Endodermal cell (in vitro differentiated cells): Measurements from ENCODE around the gene TEX36. TPM values are rescaled to one million over a fixed set of nuclear protein-coding genes. Genes with fewer than 3 reads are reported as not detected.

ENCODE experiments used
- DNase-seq: peaks from one replicate; pipeline ENCODE4 v3.0.0-alpha.2; 2017
- H3K27ac ChIP-seq: 2 replicates; pipeline ENCODE4 v1.5.1; 2013; ENCODE audit warnings: mild to moderate bottlenecking, low read depth, low read length, moderate library complexity
- H3K27me3 ChIP-seq: 2 replicates; pipeline ENCODE4 v1.6.1; 2013; ENCODE audit warnings: mild to moderate bottlenecking, low read length, moderate library complexity; ENCODE audit not compliant: insufficient read depth, control insufficient read depth, poor library complexity, severe bottlenecking
- H3K36me3 ChIP-seq: 2 replicates; pipeline ENCODE4 v1.7.0; 2013; ENCODE audit warnings: mild to moderate bottlenecking, low read length, moderate library complexity; ENCODE audit not compliant: control insufficient read depth, insufficient read depth
- H3K4me1 ChIP-seq: one replicate; pipeline ENCODE4 v1.7.0; 2013; ENCODE audit warnings: low read length; ENCODE audit not compliant: control insufficient read depth, insufficient read depth
- H3K4me3 ChIP-seq: 2 replicates; pipeline ENCODE4 v1.5.1; 2013; ENCODE audit warnings: mild to moderate bottlenecking, low read length, moderate library complexity
- H3K9ac ChIP-seq: 2 replicates; pipeline ENCODE4 v1.6.1; 2013; ENCODE audit warnings: mild to moderate bottlenecking, low read length, moderate library complexity; ENCODE audit not compliant: poor library complexity, severe bottlenecking; ENCODE audit errors: extremely low read depth
- H3K9me3 ChIP-seq: 2 replicates; pipeline ENCODE4 v1.6.1; 2013; ENCODE audit warnings: mild to moderate bottlenecking, low read length, moderate library complexity; ENCODE audit not compliant: control insufficient read depth
- H3K27ac Mint-ChIP-seq: 2 replicates; pipeline ENCODE4 v1.8.0; 2020; ENCODE audit warnings: mixed read lengths
- H3K27me3 Mint-ChIP-seq: 2 replicates; pipeline ENCODE4 v1.8.0; 2021; ENCODE audit warnings: mild to moderate bottlenecking, mixed read lengths; ENCODE audit not compliant: insufficient read depth
- H3K36me3 Mint-ChIP-seq: 2 replicates; pipeline ENCODE4 v1.8.0; 2020; ENCODE audit warnings: low read depth, mixed read lengths
- H3K4me1 Mint-ChIP-seq: 2 replicates; pipeline ENCODE4 v1.8.0; 2020; ENCODE audit warnings: mixed read lengths
- H3K4me3 Mint-ChIP-seq: 2 replicates; pipeline ENCODE4 v1.8.0; 2020; ENCODE audit warnings: mild to moderate bottlenecking, moderate library complexity, mixed read lengths
- H3K9me3 Mint-ChIP-seq: 2 replicates; pipeline ENCODE4 v1.8.0; 2020; ENCODE audit warnings: mild to moderate bottlenecking, mixed read lengths
- CTCF ChIP-seq: fragments of 200-600 bp; sonication (generic); conservative IDR thresholded peaks from 2 replicates; pipeline ENCODE4 v1.5.0; 2021; ENCODE audit warnings: antibody characterized with exemption, mild to moderate bottlenecking
- WGBS, 2 experiments: methylation state at CpG; one replicate each; pipeline versions ENCODE4 v1.1.5 to v1.1.7; 2013; ENCODE audit warnings: missing lambda C conversion rate in 2 of 2, mixed read lengths in 1 of 2; ENCODE audit not compliant: insufficient coverage in 1 of 2, insufficient read length in 1 of 2; 5-methylcytosine and 5-hydroxymethylcytosine counted together
- total RNA-seq, 2 donors: library from RNA; stranded (reverse); fragmentation: NEBNext Ultra II Directional in 1 of 2; extraction: Animal tissue kit (Norgen Biotek cat#: 25700) in 1 of 2; gene quantifications; 2 replicates in 1 of 2; 3 replicates in 1 of 2; pipeline ENCODE4 v1.2.1, GENCODE V29; 2021

The TEX36 gene
- total RNA-seq, 2 donors from 2014 or later = not detected

- no peak for TF ChIP-seq CTCF
- no peak overlapping the region for H3K27ac ChIP-seq
- Mint-ChIP-seq H3K27me3 (peaks cover 1% of the 10 kb centered on the region), H3K27ac (no peak overlapping the region), H3K36me3 (no peaks in the 10 kb centered on the region), H3K9me3 (no peaks in the 10 kb centered on the region), H3K4me1 (peaks cover 12% of the 10 kb centered on the region), H3K4me3 (no peak overlapping the region)
- no peaks in the 10 kb centered on the region for H3K36me3 ChIP-seq
- DNase-seq = no peak
- H3K4me3 ChIP-seq = no peak overlapping the region
- no peaks in the 10 kb centered on the region for H3K27me3 ChIP-seq
- H3K9me3 ChIP-seq = no peaks in the 10 kb centered on the region
- 79 to 97% methylated on average over 4 of the region's 4 CpGs for WGBS, 2 experiments
- H3K4me1 ChIP-seq = peaks cover 5% of the 10 kb centered on the region
- no peak overlapping the region for H3K9ac ChIP-seq
Observed at GRCh38 chr10:125627646-125628045, 55.3 kb downstream of the TEX36 start.

- Mint-ChIP-seq H3K4me1 (peaks cover 12% of the 10 kb centered on the region), H3K36me3 (no peaks in the 10 kb centered on the region), H3K4me3 (no peak overlapping the region), H3K9me3 (peaks cover 4% of the 10 kb centered on the region), H3K27me3 (peaks cover 5% of the 10 kb centered on the region), H3K27ac (no peak overlapping the region)
- Histone ChIP-seq H3K4me3 (peak overlapping the region; percentile 46), H3K4me1 (peaks cover 5% of the 10 kb centered on the region), H3K27me3 (no peaks in the 10 kb centered on the region), H3K36me3 (no peaks in the 10 kb centered on the region), H3K27ac (no peak overlapping the region), H3K9me3 (no peaks in the 10 kb centered on the region), H3K9ac (no peak overlapping the region)
- WGBS, 2 experiments = 53 to 73% methylated on average over 4 to 6 of the region's 6 CpGs
- no peak for TF ChIP-seq CTCF
- no peak for DNase-seq
Observed at GRCh38 chr10:125626671-125627070, 56.3 kb downstream of the TEX36 start.

GRCh38 chr10:125625586-125625985 lies 57.4 kb downstream of the TEX36 start:
- Histone ChIP-seq H3K27ac (no peak overlapping the region), H3K9ac (no peak overlapping the region), H3K4me3 (no peak overlapping the region), H3K27me3 (no peaks in the 10 kb centered on the region), H3K9me3 (no peaks in the 10 kb centered on the region), H3K36me3 (no peaks in the 10 kb centered on the region), H3K4me1 (peaks cover 5% of the 10 kb centered on the region)
- Mint-ChIP-seq H3K27ac (no peak overlapping the region), H3K4me3 (no peak overlapping the region), H3K36me3 (no peaks in the 10 kb centered on the region), H3K27me3 (peaks cover 5% of the 10 kb centered on the region), H3K9me3 (peaks cover 4% of the 10 kb centered on the region), H3K4me1 (peaks cover 12% of the 10 kb centered on the region)
- DNase-seq = no peak
- TF ChIP-seq CTCF = no peak
- 95 to 98% methylated on average over 12 of the region's 12 CpGs for WGBS, 2 experiments
